GM12891 (cell line): ENCODE measurements around the gene PCDH9.

Source experiments
- POLR2A ChIP-seq: IDR thresholded peaks from 2 replicates; pipeline ENCODE4 v1.6.1; 2011; ENCODE audit warnings: low read depth, low read length, control low read depth
- POLR2AphosphoS5 ChIP-seq: IDR thresholded peaks from 2 replicates; pipeline ENCODE4 v1.6.1; 2011; ENCODE audit warnings: low read depth, low read length, control low read depth
- SPI1 ChIP-seq: IDR thresholded peaks from 2 replicates; pipeline ENCODE4 v1.6.1; 2011; ENCODE audit warnings: low read depth, low read length, control low read depth
- TAF1 ChIP-seq: IDR thresholded peaks from 2 replicates; pipeline ENCODE4 v1.6.1; 2011; ENCODE audit warnings: low read depth, low read length, control low read depth

- no peak for TF ChIP-seq POLR2A
- TF ChIP-seq TAF1: no peak
- no peak for TF ChIP-seq SPI1
- TF ChIP-seq POLR2AphosphoS5: no peak
Measured at GRCh38 chr13:66693656-66694055, 536.5 kb downstream of the PCDH9 start.
